ENCODE measurements around the gene ZNF746. TPM values are rescaled to one million over a fixed set of nuclear protein-coding genes. Genes with fewer than 3 reads are reported as not detected.

ZNF746 gene
- total RNA-seq, 2 experiments from 2014 or later, result 12.6 to 13.0 TPM

GRCh38 chr7:149443523-149443922 is 54.1 kb downstream of the ZNF746 start:
- Mint-ChIP-seq H3K9me3 (no peaks in the 10 kb centered on the region), H3K36me3 (ENCODE audit: low read depth) (peaks cover 27% of the 10 kb centered on the region), H3K4me1 (ENCODE audit: low read depth) (peaks cover 15% of the 10 kb centered on the region), H3K27me3 (no peaks in the 10 kb centered on the region), H3K4me3 (no peak overlapping the region), H3K27ac (no peak overlapping the region)
- ChIA-PET CTCF (interaction anchor here (1.4 to 4.7 kb wide), 3 partner anchors 13 to 20 kb away, joined by 4 to 21 read pairs (median 8); partner anchors contain the start of gene ZNF777), POLR2A (interaction anchor here (1.3 kb wide), 1 partner anchor 17 kb away, joined by 4 read pairs; no protein-coding TSS in a partner anchor)
- ATAC-seq (no peak), DNase-seq (no peak)
- no peak for TF ChIP-seq CTCF (IDR thresholded peaks at IDR 0.05)
- intact Hi-C loops (cut with micrococcal nuclease), result no loop called here

GRCh38 chr7:149442924-149443323 is 54.7 kb downstream of the ZNF746 start:
- no peak for DNase-seq
- H3K36me3 Mint-ChIP-seq (ENCODE audit: low read depth), result peaks cover 27% of the 10 kb centered on the region
- intact Hi-C loops (cut with micrococcal nuclease), result no loop called here
- no peaks in the 10 kb centered on the region for H3K9me3 Mint-ChIP-seq
- H3K4me3 Mint-ChIP-seq, result no peak overlapping the region
- peaks cover 15% of the 10 kb centered on the region for H3K4me1 Mint-ChIP-seq (ENCODE audit: low read depth)
- ChIA-PET POLR2A (interaction anchor here (1.3 kb wide), 1 partner anchor 17 kb away, joined by 4 read pairs; no protein-coding TSS in a partner anchor), CTCF (interaction anchor here (1.4 to 4.7 kb wide), 3 partner anchors 13 to 19 kb away, joined by 4 to 21 read pairs (median 8); partner anchors contain the start of gene ZNF777)
- H3K27me3 Mint-ChIP-seq, result no peaks in the 10 kb centered on the region
- H3K27ac Mint-ChIP-seq, result no peak overlapping the region
- no peak for ATAC-seq
- no peak for TF ChIP-seq CTCF (IDR thresholded peaks at IDR 0.05)

- ATAC-seq (peak; percentile 96), DNase-seq (peak; percentile 64)
- ChIA-PET CTCF (interaction anchor here (1.3 to 4.7 kb wide), 3 partner anchors 14 to 19 kb away, joined by 3 to 21 read pairs (median 13); partner anchors contain the start of gene ZNF777), POLR2A (interaction anchor here (1.5 to 2.0 kb wide), 2 partner anchors 14 to 55 kb away, joined by 3 to 5 read pairs; no protein-coding TSS in a partner anchor)
- Mint-ChIP-seq H3K36me3 (ENCODE audit: low read depth) (peaks cover 16% of the 10 kb centered on the region), H3K9me3 (no peaks in the 10 kb centered on the region), H3K27ac (peak overlapping the region; percentile 81), H3K4me3 (no peak overlapping the region), H3K4me1 (ENCODE audit: low read depth) (peaks cover 15% of the 10 kb centered on the region), H3K27me3 (no peaks in the 10 kb centered on the region)
- no peak for TF ChIP-seq CTCF (IDR thresholded peaks at IDR 0.05)
- intact Hi-C loops (cut with micrococcal nuclease), result no loop called here
Observed at GRCh38 chr7:149440222-149440621, 57.4 kb downstream of the ZNF746 start.

GRCh38 chr7:149436358-149436757 is 61.3 kb downstream of the ZNF746 start:
- POLR2A ChIA-PET, result no interaction called here
- CTCF ChIA-PET, result interaction anchor here (1.4 kb wide), 1 partner anchor 14 kb away, joined by 5 read pairs; no protein-coding TSS in a partner anchor
- Mint-ChIP-seq H3K27ac (no peak overlapping the region), H3K9me3 (no peaks in the 10 kb centered on the region), H3K27me3 (no peaks in the 10 kb centered on the region), H3K36me3 (ENCODE audit: low read depth) (peaks cover 33% of the 10 kb centered on the region), H3K4me1 (ENCODE audit: low read depth) (peaks cover 15% of the 10 kb centered on the region), H3K4me3 (no peak overlapping the region)
- intact Hi-C loops (cut with micrococcal nuclease), result no loop called here
- no peak for DNase-seq
- no peak for ATAC-seq
- TF ChIP-seq CTCF (IDR thresholded peaks at IDR 0.05), result no peak

- TF ChIP-seq CTCF (IDR thresholded peaks at IDR 0.05), result no peak
- peaks cover 43% of the 10 kb centered on the region for H3K36me3 Mint-ChIP-seq (ENCODE audit: low read depth)
Observed at GRCh38 chr7:149433124-149433523, 64.5 kb downstream of the ZNF746 start.

More at GRCh38 chr7:149433124-149433523, 64.5 kb downstream of the ZNF746 start:
- no peak for DNase-seq
- H3K4me1 Mint-ChIP-seq (ENCODE audit: low read depth), result peaks cover 5% of the 10 kb centered on the region
- CTCF ChIA-PET, result interaction anchor here (1.3 kb wide), 1 partner anchor 10 kb away, joined by 5 read pairs; no protein-coding TSS in a partner anchor
- H3K9me3 Mint-ChIP-seq, result no peaks in the 10 kb centered on the region
- H3K27ac Mint-ChIP-seq, result no peak overlapping the region
- no peak overlapping the region for H3K4me3 Mint-ChIP-seq
- intact Hi-C loops (cut with micrococcal nuclease), result no loop called here
- POLR2A ChIA-PET, result no interaction called here
- no peaks in the 10 kb centered on the region for H3K27me3 Mint-ChIP-seq
- ATAC-seq, result no peak

Data from activated CD8-positive, alpha-beta T cell treated with anti-CD3 and anti-CD28 coated beads for 36 hours (primary cell).